ENCODE data around the gene NSUN6. TPM values are rescaled to one million over a fixed set of nuclear protein-coding genes. Genes with fewer than 3 reads are reported as not detected.

NSUN6 gene
- polyA plus RNA-seq, 6 donors from 2014 or later: 4.1 to 11.8 (median 7.8) TPM

DNA sequence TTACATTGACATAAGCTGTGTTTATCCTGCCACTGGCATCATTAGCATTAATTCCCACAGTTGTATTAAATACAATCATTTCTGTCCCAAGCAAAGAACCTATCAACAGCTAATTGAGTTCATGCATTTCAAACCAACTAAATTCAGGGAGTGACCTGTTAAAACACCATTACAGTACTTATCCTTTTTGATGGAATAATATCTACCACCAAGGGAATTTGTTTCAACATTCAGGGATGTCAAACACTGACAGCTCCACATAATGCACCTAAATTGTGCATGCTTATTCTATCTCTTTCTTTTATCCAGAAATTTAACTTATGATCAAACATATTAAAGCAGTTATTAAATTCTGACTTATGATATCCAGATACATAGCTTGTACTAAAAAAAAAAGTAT lies 136.8 kb downstream of the NSUN6 start:
- no peak for DNase-seq
- peaks cover 15 to 23% of the 10 kb centered on the region in 2 donors for H3K36me3 Mint-ChIP-seq
- H3K4me1 Mint-ChIP-seq: no peaks in the 10 kb centered on the region

GRCh38 chr10:18508587-18508986 lies 142.8 kb downstream of the NSUN6 start:
- Mint-ChIP-seq H3K27me3 (peaks cover 0 to 4% (median 0%) of the 10 kb centered on the region in 3 donors), H3K4me3 (no peak overlapping the region), H3K4me1 (no peaks in the 10 kb centered on the region), H3K9me3 (peaks cover 0 to 14% (median 5%) of the 10 kb centered on the region in 7 donors), H3K36me3 (peaks cover 13 to 15% of the 10 kb centered on the region in 2 donors), H3K27ac (no peak overlapping the region)
- ATAC-seq (ENCODE audit: low read depth in 2 of 2) (no peak), DNase-seq (no peak)

More for the DNA sequence above, 136.8 kb downstream of the NSUN6 start:
- Mint-ChIP-seq H3K27ac (no peak overlapping the region), H3K27me3 (no peaks in the 10 kb centered on the region), H3K9me3 (peaks cover 0 to 14% (median 7%) of the 10 kb centered on the region in 7 donors), H3K4me3 (no peak overlapping the region)
- ATAC-seq (ENCODE audit: low read depth in 2 of 2): no peak

GRCh38 chr10:18505456-18506118 lies 145.8 kb downstream of the NSUN6 start:
- Mint-ChIP-seq H3K36me3 (no peaks in the 10 kb centered on the region), H3K4me1 (no peaks in the 10 kb centered on the region), H3K4me3 (no peak overlapping the region), H3K9me3 (no peaks in the 10 kb centered on the region), H3K27ac (peak overlapping the region in 1 of 6 donors; percentile 15), H3K27me3 (peaks cover 0 to 4% (median 0%) of the 10 kb centered on the region in 3 donors)
- ATAC-seq (ENCODE audit: low read depth in 2 of 2) (no peak), DNase-seq (no peak)

GRCh38 chr10:18504161-18504560 lies 147.2 kb downstream of the NSUN6 start:
- Mint-ChIP-seq H3K36me3 (no peaks in the 10 kb centered on the region), H3K4me3 (no peak overlapping the region), H3K4me1 (no peaks in the 10 kb centered on the region), H3K27ac (no peak overlapping the region), H3K27me3 (peaks cover 0 to 4% (median 0%) of the 10 kb centered on the region in 3 donors), H3K9me3 (no peaks in the 10 kb centered on the region)
- no peak for ATAC-seq (ENCODE audit: low read depth in 2 of 2)
- no peak for DNase-seq

DNA sequence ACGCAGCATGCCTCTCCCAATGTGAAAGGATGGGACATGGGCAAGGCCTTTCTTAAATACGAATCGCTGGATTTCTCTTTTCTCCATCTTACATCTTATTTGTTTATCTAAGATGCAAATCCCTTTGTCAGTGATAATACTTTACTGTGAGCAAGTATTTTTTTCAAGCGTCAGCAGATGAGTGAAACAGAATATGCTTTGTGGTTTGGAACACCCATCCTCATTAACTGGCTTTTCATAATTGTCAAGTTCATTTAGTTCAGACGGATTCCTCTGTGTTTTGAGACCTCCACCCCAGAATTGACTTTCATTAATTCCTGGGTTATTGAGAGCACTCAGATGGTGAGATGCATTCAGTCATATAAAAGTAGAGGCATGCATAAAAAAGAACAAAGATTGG lies 149.8 kb downstream of the NSUN6 start:
- Mint-ChIP-seq H3K27me3 (peaks cover 0 to 7% (median 0%) of the 10 kb centered on the region in 3 donors), H3K4me3 (no peak overlapping the region), H3K4me1 (no peaks in the 10 kb centered on the region), H3K9me3 (no peaks in the 10 kb centered on the region), H3K27ac (peak overlapping the region in 1 of 6 donors; percentile 11), H3K36me3 (no peaks in the 10 kb centered on the region)
- ATAC-seq (ENCODE audit: low read depth in 2 of 2): no peak
- no peak for DNase-seq

- no peak for DNase-seq
- peaks cover 0 to 7% (median 0%) of the 10 kb centered on the region in 3 donors for H3K27me3 Mint-ChIP-seq
- H3K4me1 Mint-ChIP-seq: no peaks in the 10 kb centered on the region
- H3K36me3 Mint-ChIP-seq: no peaks in the 10 kb centered on the region
- no peak overlapping the region for H3K27ac Mint-ChIP-seq
- H3K9me3 Mint-ChIP-seq: no peaks in the 10 kb centered on the region
- no peak overlapping the region for H3K4me3 Mint-ChIP-seq
- no peak for ATAC-seq (ENCODE audit: low read depth in 2 of 2)
Observed at GRCh38 chr10:18501198-18501597, 150.2 kb downstream of the NSUN6 start.

- H3K27me3 Mint-ChIP-seq: peaks cover 0 to 5% (median 0%) of the 10 kb centered on the region in 3 donors
- H3K36me3 Mint-ChIP-seq: no peaks in the 10 kb centered on the region
- ATAC-seq (ENCODE audit: low read depth in 2 of 2) (no peak), DNase-seq (no peak)
- H3K4me3 Mint-ChIP-seq: no peak overlapping the region
- H3K4me1 Mint-ChIP-seq: no peaks in the 10 kb centered on the region
- no peaks in the 10 kb centered on the region for H3K9me3 Mint-ChIP-seq
- H3K27ac Mint-ChIP-seq: no peak overlapping the region
Observed at GRCh38 chr10:18500576-18500975, 150.8 kb downstream of the NSUN6 start.

- Mint-ChIP-seq H3K9me3 (no peaks in the 10 kb centered on the region), H3K27ac (no peak overlapping the region), H3K27me3 (peaks cover 0 to 3% (median 0%) of the 10 kb centered on the region in 3 donors), H3K4me3 (no peak overlapping the region), H3K4me1 (no peaks in the 10 kb centered on the region), H3K36me3 (no peaks in the 10 kb centered on the region)
- DNase-seq (no peak), ATAC-seq (ENCODE audit: low read depth in 2 of 2) (no peak)
Observed at GRCh38 chr10:18498998-18499397, 152.4 kb downstream of the NSUN6 start.

DNA sequence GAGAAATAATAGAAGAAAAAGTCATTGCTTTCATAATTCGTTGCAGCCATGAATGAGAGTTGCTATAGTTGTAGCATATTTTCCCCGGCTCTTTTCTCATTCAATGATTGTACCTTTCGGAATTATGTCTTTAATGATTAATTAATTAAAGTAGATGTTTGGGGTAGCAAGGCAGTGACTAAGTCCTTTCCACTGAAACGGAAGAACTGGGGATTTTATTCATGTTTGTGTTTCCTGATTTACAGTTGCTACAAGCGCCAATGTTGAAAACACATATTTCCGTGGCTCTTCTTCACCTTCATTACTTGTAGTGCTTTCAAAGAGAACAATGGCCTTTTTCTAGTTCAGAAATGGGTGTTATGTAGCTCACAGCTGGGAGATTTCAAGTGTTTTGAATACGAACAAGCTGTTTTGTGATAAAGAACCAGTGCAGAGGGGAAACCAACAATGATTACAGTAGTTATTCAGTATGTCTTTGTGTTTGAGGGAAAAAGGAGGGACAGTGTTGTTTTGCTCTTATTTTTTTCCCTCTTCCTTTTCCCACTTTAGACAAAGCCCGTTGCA lies 153.5 kb downstream of the NSUN6 start:
- no peaks in the 10 kb centered on the region for H3K36me3 Mint-ChIP-seq
- H3K4me1 Mint-ChIP-seq: no peaks in the 10 kb centered on the region
- DNase-seq (no peak), ATAC-seq (ENCODE audit: low read depth in 2 of 2) (no peak)
- H3K27me3 Mint-ChIP-seq: peaks cover 0 to 3% (median 0%) of the 10 kb centered on the region in 3 donors
- no peaks in the 10 kb centered on the region for H3K9me3 Mint-ChIP-seq
- no peak overlapping the region for H3K27ac Mint-ChIP-seq
- no peak overlapping the region for H3K4me3 Mint-ChIP-seq

Other genes with a start within 250 kb of the NSUN6 start
- 1 to 10 TPM; 1.7 to 4.2 (median 2.1) TPM for gene ARL5B, start 7.8 kb upstream of the NSUN6 start, polyA plus RNA-seq (ENCODE audit: low read depth in 6 of 6)